Bronchial epithelial cell (primary cell): ENCODE results near the gene PXMP2. TPM values are rescaled to one million over a fixed set of nuclear protein-coding genes. Genes with fewer than 3 reads are reported as not detected.

Experiments used
- DNase-seq: peaks from one replicate; pipeline ENCODE4 v3.0.0-alpha.2; 2010; ENCODE audit warnings: low read depth
- FAIRE-seq: peaks from 2 replicates; lab custom pipeline; 2011; peaks lifted over from hg19 to GRCh38; lab: Jason Lieb, UNC
- H3K27me3 ChIP-seq: 2 replicates; pipeline ENCODE4 v1.5.1; 2011; ENCODE audit warnings: low read length; ENCODE audit not compliant: control insufficient read depth, insufficient read depth
- H3K36me3 ChIP-seq: 2 replicates; pipeline ENCODE4 v1.5.1; 2011; ENCODE audit warnings: low read length; ENCODE audit not compliant: control insufficient read depth, insufficient read depth
- H3K4me3 ChIP-seq: 2 replicates; pipeline ENCODE4 v1.5.1; 2011; ENCODE audit warnings: mild to moderate bottlenecking, low read depth, low read length, control low read depth
- total RNA-seq: library from RNA; depleted of rRNA; stranded (reverse); fragments of >200 nt; gene quantifications from 2 replicates; pipeline ENCODE4 v1.2.1, GENCODE V29; 2014
- TF ChIP-seq, protein P1 (sequence below): IDR thresholded peaks from 2 replicates; pipeline ENCODE4 v1.5.1; 2011; ENCODE audit warnings: mild to moderate bottlenecking, moderate library complexity, low read length, control low read depth, inconsistent platforms; ENCODE audit not compliant: insufficient read depth, severe bottlenecking

Gene PXMP2
- total RNA-seq, 1 donor from 2014 or later, result 12.9 TPM

DNA sequence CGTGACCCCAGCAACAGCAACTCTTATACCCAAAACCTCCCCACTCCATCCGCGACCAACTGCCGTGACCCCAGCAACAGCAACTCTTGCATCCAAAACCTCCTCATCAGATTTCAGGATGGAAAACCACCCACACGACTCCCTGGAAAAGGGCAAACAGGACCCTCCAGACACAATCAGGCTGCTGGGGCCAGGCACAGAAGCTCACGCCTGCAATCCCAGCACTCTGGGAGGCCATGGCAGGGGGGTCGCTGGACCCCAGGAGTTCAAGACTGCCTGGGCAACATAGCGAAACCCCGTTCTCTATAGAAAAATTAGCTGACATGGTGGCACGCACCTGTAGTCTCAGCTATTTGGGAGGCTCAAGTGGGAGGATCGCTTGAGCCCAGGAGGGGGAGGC is 43.0 kb downstream of the PXMP2 start:
- TF ChIP-seq, protein P1, sequence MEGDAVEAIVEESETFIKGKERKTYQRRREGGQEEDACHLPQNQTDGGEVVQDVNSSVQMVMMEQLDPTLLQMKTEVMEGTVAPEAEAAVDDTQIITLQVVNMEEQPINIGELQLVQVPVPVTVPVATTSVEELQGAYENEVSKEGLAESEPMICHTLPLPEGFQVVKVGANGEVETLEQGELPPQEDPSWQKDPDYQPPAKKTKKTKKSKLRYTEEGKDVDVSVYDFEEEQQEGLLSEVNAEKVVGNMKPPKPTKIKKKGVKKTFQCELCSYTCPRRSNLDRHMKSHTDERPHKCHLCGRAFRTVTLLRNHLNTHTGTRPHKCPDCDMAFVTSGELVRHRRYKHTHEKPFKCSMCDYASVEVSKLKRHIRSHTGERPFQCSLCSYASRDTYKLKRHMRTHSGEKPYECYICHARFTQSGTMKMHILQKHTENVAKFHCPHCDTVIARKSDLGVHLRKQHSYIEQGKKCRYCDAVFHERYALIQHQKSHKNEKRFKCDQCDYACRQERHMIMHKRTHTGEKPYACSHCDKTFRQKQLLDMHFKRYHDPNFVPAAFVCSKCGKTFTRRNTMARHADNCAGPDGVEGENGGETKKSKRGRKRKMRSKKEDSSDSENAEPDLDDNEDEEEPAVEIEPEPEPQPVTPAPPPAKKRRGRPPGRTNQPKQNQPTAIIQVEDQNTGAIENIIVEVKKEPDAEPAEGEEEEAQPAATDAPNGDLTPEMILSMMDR, result no peak
- peaks cover 40% of the 10 kb centered on the region for H3K36me3 ChIP-seq
- H3K4me3 ChIP-seq, result no peak overlapping the region
- DNase-seq, result no peak
- H3K27me3 ChIP-seq, result no peaks in the 10 kb centered on the region
- FAIRE-seq, result no peak

- TF ChIP-seq, protein P1, result no peak
- peaks cover 42% of the 10 kb centered on the region for H3K36me3 ChIP-seq
- no peak for FAIRE-seq
Observed at GRCh38 chr12:132731574-132731973, 44.2 kb downstream of the PXMP2 start.

GRCh38 chr12:132734206-132734605 is 46.8 kb downstream of the PXMP2 start:
- no peak for FAIRE-seq
- H3K4me3 ChIP-seq, result no peak overlapping the region

More at GRCh38 chr12:132731574-132731973, 44.2 kb downstream of the PXMP2 start:
- DNase-seq, result no peak
- Histone ChIP-seq H3K4me3 (no peak overlapping the region), H3K27me3 (no peaks in the 10 kb centered on the region)

GRCh38 chr12:132735496-132735895 is 48.1 kb downstream of the PXMP2 start:
- FAIRE-seq, result no peak

More at GRCh38 chr12:132734206-132734605, 46.8 kb downstream of the PXMP2 start:
- Histone ChIP-seq H3K27me3 (no peaks in the 10 kb centered on the region), H3K36me3 (peaks cover 35% of the 10 kb centered on the region)
- TF ChIP-seq, protein P1, result no peak
- no peak for DNase-seq

GRCh38 chr12:132736378-132736777 is 49.0 kb downstream of the PXMP2 start:
- TF ChIP-seq, protein P1, result no peak
- FAIRE-seq, result no peak
- DNase-seq, result no peak
- no peaks in the 10 kb centered on the region for H3K27me3 ChIP-seq
- H3K4me3 ChIP-seq, result no peak overlapping the region
- H3K36me3 ChIP-seq, result peaks cover 42% of the 10 kb centered on the region

More at GRCh38 chr12:132735496-132735895, 48.1 kb downstream of the PXMP2 start:
- no peak overlapping the region for H3K4me3 ChIP-seq
- DNase-seq, result no peak
- peaks cover 41% of the 10 kb centered on the region for H3K36me3 ChIP-seq
- H3K27me3 ChIP-seq, result no peaks in the 10 kb centered on the region
- TF ChIP-seq, protein P1, result no peak

DNA sequence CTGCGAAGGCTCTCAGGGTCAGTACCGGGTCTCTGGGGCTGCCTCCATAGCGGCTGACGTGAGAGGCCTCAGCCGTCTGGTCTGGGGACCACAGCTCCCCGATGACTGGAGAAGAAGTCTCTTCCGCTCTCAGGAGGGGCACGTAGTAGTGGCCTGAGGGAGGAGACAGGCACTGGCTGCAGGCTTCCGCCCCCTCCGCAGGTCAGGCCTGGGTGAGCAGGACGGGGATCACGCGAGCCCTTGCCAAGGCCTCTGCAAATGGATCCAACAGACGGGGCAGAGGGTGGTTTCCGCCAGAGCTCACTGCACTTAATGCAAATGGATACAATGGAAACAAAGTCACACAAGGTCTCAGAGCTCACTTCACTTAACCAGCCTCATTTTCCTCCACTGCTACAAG is 49.5 kb downstream of the PXMP2 start:
- TF ChIP-seq, protein P1, result no peak
- H3K36me3 ChIP-seq, result peaks cover 39% of the 10 kb centered on the region
- H3K4me3 ChIP-seq, result no peak overlapping the region
- DNase-seq (no peak), FAIRE-seq (no peak)
- H3K27me3 ChIP-seq, result no peaks in the 10 kb centered on the region
